RWPE2 (cell line): ENCODE measurements around the gene FRMD3.

Source experiments
- ATAC-seq: fragments of 200-7000 bp; cut with Tn5 transposase; 3 replicates; pipeline ENCODE4 v1.9.1; 2021; ENCODE audit warnings: low read depth
- DNase-seq: peaks from one replicate; pipeline ENCODE4 v3.0.0-alpha.2; 2020; ENCODE audit warnings: low spot score
- H3K27ac ChIP-seq: fragments of 450-650 bp; 2 replicates; pipeline ENCODE4 v1.5.1; 2017; ENCODE audit warnings: mild to moderate bottlenecking; ENCODE audit not compliant: poor library complexity, severe bottlenecking
- H3K27me3 ChIP-seq: fragments of 250-450 bp; sonication (Bioruptor Pico); 2 replicates; pipeline ENCODE4 v1.5.1; 2021; ENCODE audit warnings: mild to moderate bottlenecking, moderate library complexity; ENCODE audit not compliant: insufficient read depth, poor library complexity, severe bottlenecking
- H3K36me3 ChIP-seq: fragments of 250-450 bp; sonication (Bioruptor Pico); 2 replicates; pipeline ENCODE4 v1.5.1; 2020; ENCODE audit warnings: low read depth, mild to moderate bottlenecking, moderate library complexity
- H3K4me1 ChIP-seq: fragments of 250-450 bp; sonication (Bioruptor Pico); 2 replicates; pipeline ENCODE4 v1.5.1; 2021; ENCODE audit warnings: mild to moderate bottlenecking, moderate library complexity; ENCODE audit not compliant: insufficient read depth, poor library complexity, severe bottlenecking
- H3K4me3 ChIP-seq: fragments of 250-450 bp; sonication (Bioruptor Pico); 2 replicates; pipeline ENCODE4 v1.5.1; 2021; ENCODE audit warnings: mild to moderate bottlenecking, moderate library complexity; ENCODE audit not compliant: severe bottlenecking
- H3K9me3 ChIP-seq: fragments of 250-450 bp; sonication (Bioruptor Pico); 2 replicates; pipeline ENCODE4 v1.5.1; 2021; ENCODE audit warnings: mild to moderate bottlenecking, moderate library complexity; ENCODE audit not compliant: severe bottlenecking
- CTCF ChIP-seq: fragments of 450-650 bp; IDR thresholded peaks from one replicate; pipeline ENCODE4 v1.5.1; 2017; ENCODE audit warnings: mild to moderate bottlenecking, moderate library complexity; ENCODE audit not compliant: poor library complexity, severe bottlenecking

FRMD3 gene

GRCh38 chr9:83449983-83450382, 88.2 kb downstream of the FRMD3 start:
- no peak for DNase-seq
- Histone ChIP-seq H3K27me3 (no peaks in the 10 kb centered on the region), H3K4me3 (no peak overlapping the region), H3K4me1 (no peaks in the 10 kb centered on the region), H3K9me3 (no peaks in the 10 kb centered on the region), H3K27ac (no peak overlapping the region), H3K36me3 (no peaks in the 10 kb centered on the region)
- TF ChIP-seq CTCF: no peak
- no peak for ATAC-seq

GRCh38 chr9:83449166-83449565, 89.0 kb downstream of the FRMD3 start:
- no peaks in the 10 kb centered on the region for H3K4me1 ChIP-seq
- ATAC-seq: no peak
- H3K27ac ChIP-seq: no peak overlapping the region
- no peak overlapping the region for H3K4me3 ChIP-seq
- H3K36me3 ChIP-seq: no peaks in the 10 kb centered on the region
- TF ChIP-seq CTCF: no peak
- H3K27me3 ChIP-seq: no peaks in the 10 kb centered on the region
- no peaks in the 10 kb centered on the region for H3K9me3 ChIP-seq
- DNase-seq: no peak

- Histone ChIP-seq H3K27me3 (no peaks in the 10 kb centered on the region), H3K4me3 (no peak overlapping the region), H3K36me3 (no peaks in the 10 kb centered on the region), H3K27ac (no peak overlapping the region), H3K9me3 (no peaks in the 10 kb centered on the region), H3K4me1 (no peaks in the 10 kb centered on the region)
- no peak for ATAC-seq
- no peak for TF ChIP-seq CTCF
- no peak for DNase-seq
These were observed 89.6 kb downstream of the FRMD3 start for GRCh38 chr9:83448626-83449025.

DNA sequence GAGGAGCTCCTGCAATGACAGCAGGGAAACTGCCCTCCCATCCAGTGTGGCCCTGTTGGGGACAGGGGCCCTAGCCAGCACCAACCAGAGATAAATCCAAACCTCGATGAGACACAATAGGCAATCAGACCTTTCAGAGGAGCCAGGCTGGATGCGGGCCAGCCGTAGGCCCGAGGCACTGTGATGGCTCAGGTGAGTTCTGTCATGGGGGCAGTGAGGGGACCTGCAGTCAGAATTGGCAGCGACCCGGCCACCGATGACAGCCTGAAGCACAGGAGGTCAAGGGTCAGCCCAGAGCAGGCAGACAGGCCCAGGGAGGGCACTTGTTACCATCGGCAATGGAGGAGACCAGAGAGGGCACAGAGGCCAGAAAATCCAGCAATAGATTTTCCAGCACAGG, 90.8 kb downstream of the FRMD3 start:
- Histone ChIP-seq H3K9me3 (no peaks in the 10 kb centered on the region), H3K36me3 (no peaks in the 10 kb centered on the region), H3K4me1 (no peaks in the 10 kb centered on the region), H3K4me3 (no peak overlapping the region), H3K27ac (no peak overlapping the region), H3K27me3 (no peaks in the 10 kb centered on the region)
- TF ChIP-seq CTCF: no peak
- no peak for ATAC-seq
- no peak for DNase-seq

GRCh38 chr9:83445703-83446265, 92.4 kb downstream of the FRMD3 start:
- no peak for TF ChIP-seq CTCF

More at GRCh38 chr9:83445703-83446265, 92.4 kb downstream of the FRMD3 start:
- DNase-seq: no peak
- Histone ChIP-seq H3K4me3 (no peak overlapping the region), H3K4me1 (no peaks in the 10 kb centered on the region), H3K27ac (no peak overlapping the region), H3K27me3 (no peaks in the 10 kb centered on the region), H3K9me3 (no peaks in the 10 kb centered on the region), H3K36me3 (no peaks in the 10 kb centered on the region)
- ATAC-seq: no peak
